SU-DHL-6 (cell line): ENCODE results near the gene AJM1.

Experiments
- H2AFZ ChIP-seq: fragments of 200-600 bp; sonication (generic); 2 replicates; pipeline ENCODE4 v1.6.1; 2014; ENCODE audit warnings: low read depth, mild to moderate bottlenecking, moderate library complexity, mixed read lengths, antibody characterized with exemption, low read length; ENCODE audit not compliant: severe bottlenecking
- H3F3A ChIP-seq: fragments of 200-600 bp; shearing (Covaris generic); 2 replicates; pipeline ENCODE4 v1.6.0; 2016; ENCODE audit warnings: antibody characterized with exemption, mild to moderate bottlenecking; ENCODE audit not compliant: insufficient read depth
- H3K27ac ChIP-seq: fragments of 200-600 bp; sonication (generic); 2 replicates; pipeline ENCODE4 v1.5.1; 2016; ENCODE audit warnings: low read depth, mild to moderate bottlenecking, low read length, moderate library complexity, mixed read lengths
- H3K27me3 ChIP-seq: fragments of 200-600 bp; sonication (generic), shearing (Covaris generic); 2 replicates; pipeline ENCODE4 v1.6.0; 2014; ENCODE audit warnings: mild to moderate bottlenecking, low read length
- H3K36me3 ChIP-seq: fragments of 200-600 bp; sonication (generic); 2 replicates; pipeline ENCODE4 v1.6.1; 2014; ENCODE audit warnings: mild to moderate bottlenecking, low read length, mixed read lengths
- H3K4me2 ChIP-seq: fragments of 300-600, 200-600 bp; shearing (Covaris generic), sonication (generic); 2 replicates; pipeline ENCODE4 v1.6.0; 2014; ENCODE audit warnings: low read length, low read depth, mild to moderate bottlenecking; ENCODE audit not compliant: poor library complexity, severe bottlenecking
- H3K4me3 ChIP-seq: fragments of 200-600 bp; sonication (generic); 2 replicates; pipeline ENCODE4 v1.5.1; 2014; ENCODE audit warnings: antibody characterized with exemption, low read length, mild to moderate bottlenecking, mixed read lengths; ENCODE audit not compliant: insufficient read depth, poor library complexity, severe bottlenecking
- H3K79me2 ChIP-seq: fragments of 200-600 bp; sonication (generic); 2 replicates; pipeline ENCODE4 v1.6.1; 2014; ENCODE audit warnings: mild to moderate bottlenecking, low read length, moderate library complexity; ENCODE audit not compliant: insufficient read depth
- H3K9ac ChIP-seq: fragments of 200-600 bp; sonication (generic); 2 replicates; pipeline ENCODE4 v1.7.0; 2014; ENCODE audit warnings: mild to moderate bottlenecking, low read length
- H3K9me2 ChIP-seq: fragments of 200-600 bp; sonication (generic); replicated peaks from 2 replicates; pipeline ENCODE4 v1.6.1; 2014; ENCODE audit warnings: low read length; ENCODE audit not compliant: insufficient read depth
- H3K9me3 ChIP-seq: fragments of 200-600 bp; sonication (generic); 2 replicates; pipeline ENCODE4 v1.6.1; 2014; ENCODE audit warnings: low read length, mixed read lengths; ENCODE audit not compliant: insufficient read depth
- H4K20me1 ChIP-seq: fragments of 200-600 bp; sonication (generic); 2 replicates; pipeline ENCODE4 v1.6.1; 2014; ENCODE audit warnings: low read depth, mild to moderate bottlenecking, antibody characterized with exemption, low read length, moderate library complexity, mixed read lengths
- CTCF ChIP-seq: fragments of 200-600 bp; sonication (generic); IDR thresholded peaks from one replicate; pipeline ENCODE4 v1.5.1; 2017; ENCODE audit warnings: antibody characterized with exemption, mild to moderate bottlenecking, low read length, moderate library complexity; ENCODE audit not compliant: insufficient read depth, poor library complexity, severe bottlenecking
- EZH2phosphoT487 ChIP-seq: fragments of 200-600 bp; sonication (generic), shearing (Covaris generic); conservative IDR thresholded peaks from 2 replicates; pipeline ENCODE4 v1.6.1; 2018; ENCODE audit warnings: mild to moderate bottlenecking, antibody characterized with exemption, low read length, moderate library complexity, mixed read lengths

AJM1 gene

GRCh38 chr9:136823136-136824046 is 18.9 kb upstream of the AJM1 start:
- H3K79me2 ChIP-seq = peaks cover 19% of the 10 kb centered on the region
- H3K9me2 ChIP-seq = no peaks in the 10 kb centered on the region
- H3K9me3 ChIP-seq = no peaks in the 10 kb centered on the region
- H3K4me3 ChIP-seq = no peak overlapping the region
- no peaks in the 10 kb centered on the region for H3K36me3 ChIP-seq
- 0 out of 2 replicates have a peak, but pooled peaks cover 3% of the 10 kb centered on the region for H4K20me1 ChIP-seq
- H3K27me3 ChIP-seq = no peaks in the 10 kb centered on the region
- no peak overlapping the region for H2AFZ ChIP-seq
- TF ChIP-seq CTCF (no peak), EZH2phosphoT487 (no peak)
- no peak overlapping the region for H3K4me2 ChIP-seq
- no peaks in the 10 kb centered on the region for H3F3A ChIP-seq
- no peak overlapping the region for H3K27ac ChIP-seq
- no peak overlapping the region for H3K9ac ChIP-seq

- H4K20me1 ChIP-seq = 0 out of 2 replicates have a peak, but pooled peaks cover 2% of the 10 kb centered on the region
- H3K9me2 ChIP-seq = no peaks in the 10 kb centered on the region
- no peak overlapping the region for H2AFZ ChIP-seq
- TF ChIP-seq EZH2phosphoT487 = no peak
- no peak for TF ChIP-seq CTCF
- H3K27me3 ChIP-seq = no peaks in the 10 kb centered on the region
- no peak overlapping the region for H3K9ac ChIP-seq
- no peaks in the 10 kb centered on the region for H3K36me3 ChIP-seq
- H3K27ac ChIP-seq = no peak overlapping the region
- H3F3A ChIP-seq = no peaks in the 10 kb centered on the region
- H3K79me2 ChIP-seq = peaks cover 15% of the 10 kb centered on the region
- no peaks in the 10 kb centered on the region for H3K9me3 ChIP-seq
- no peak overlapping the region for H3K4me3 ChIP-seq
- H3K4me2 ChIP-seq = no peak overlapping the region
These were observed 17.6 kb upstream of the AJM1 start for GRCh38 chr9:136824496-136825225.

- H3K4me2 ChIP-seq = no peak overlapping the region
- no peaks in the 10 kb centered on the region for H3K9me2 ChIP-seq
- no peaks in the 10 kb centered on the region for H3K36me3 ChIP-seq
- no peaks in the 10 kb centered on the region for H3K9me3 ChIP-seq
- H3K4me3 ChIP-seq = no peak overlapping the region
- TF ChIP-seq EZH2phosphoT487 (no peak), CTCF (no peak)
- H3K9ac ChIP-seq = no peak overlapping the region
- H3K27me3 ChIP-seq = no peaks in the 10 kb centered on the region
- no peak overlapping the region for H2AFZ ChIP-seq
- no peaks in the 10 kb centered on the region for H4K20me1 ChIP-seq
- peaks cover 6% of the 10 kb centered on the region for H3K79me2 ChIP-seq
- no peaks in the 10 kb centered on the region for H3F3A ChIP-seq
- no peak overlapping the region for H3K27ac ChIP-seq
These were observed 16.7 kb upstream of the AJM1 start for GRCh38 chr9:136825295-136826187.
